NCI-H2081 (cell line): ENCODE measurements around the gene EFCAB7.

Experiments used
- DNase-seq, 2 experiments: peaks; one replicate each; lab custom pipeline; 2025; lab: John Stamatoyannopoulos, UW

EFCAB7 gene

DNA sequence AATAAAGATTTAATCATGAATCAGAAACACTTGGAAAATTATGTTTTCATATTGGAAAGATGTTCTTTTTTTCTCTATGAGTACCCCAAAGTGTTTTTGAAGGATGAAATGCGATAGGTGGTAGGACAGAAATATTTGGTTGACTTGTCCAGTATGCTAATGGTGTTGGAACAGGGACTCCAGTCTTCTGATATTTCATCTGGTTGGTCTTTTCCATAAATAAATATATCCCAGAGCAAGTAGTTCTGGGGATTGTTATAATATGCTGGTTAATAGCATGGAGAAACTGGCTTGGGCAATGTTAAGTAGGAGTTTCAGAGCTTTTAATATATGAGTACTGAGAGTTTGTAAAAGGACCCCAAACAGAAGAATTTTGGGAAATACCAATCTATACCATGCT, 78.6 kb downstream of the EFCAB7 start:
- no peak for DNase-seq

- no peak for DNase-seq
These were observed 79.3 kb downstream of the EFCAB7 start for GRCh38 chr1:63602629-63603028.

DNA sequence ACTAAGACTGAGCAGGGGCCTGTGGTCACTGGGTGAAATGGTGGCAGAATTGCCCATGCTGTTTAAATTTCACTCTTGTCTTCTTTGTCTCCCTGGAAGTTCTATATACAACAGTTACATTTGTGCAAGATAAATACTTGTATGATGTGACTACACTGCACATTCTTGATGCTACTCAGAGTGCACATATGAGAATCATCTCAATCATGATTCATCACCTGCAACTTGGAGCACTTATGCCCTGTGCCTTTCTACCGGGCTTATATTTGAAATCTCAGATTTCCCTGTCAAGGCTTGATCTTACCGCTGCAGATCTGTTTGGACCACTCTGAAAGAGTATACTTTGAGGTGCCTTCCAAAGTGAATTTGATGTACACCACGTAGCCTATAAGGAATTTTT, 80.5 kb downstream of the EFCAB7 start:
- DNase-seq, result no peak

GRCh38 chr1:63607322-63607721, 84.0 kb downstream of the EFCAB7 start:
- no peak for DNase-seq

- DNase-seq, result no peak
These were observed 87.9 kb downstream of the EFCAB7 start for GRCh38 chr1:63611231-63611630.

- DNase-seq, result no peak
These were observed 89.2 kb downstream of the EFCAB7 start for GRCh38 chr1:63612564-63612963.

DNA sequence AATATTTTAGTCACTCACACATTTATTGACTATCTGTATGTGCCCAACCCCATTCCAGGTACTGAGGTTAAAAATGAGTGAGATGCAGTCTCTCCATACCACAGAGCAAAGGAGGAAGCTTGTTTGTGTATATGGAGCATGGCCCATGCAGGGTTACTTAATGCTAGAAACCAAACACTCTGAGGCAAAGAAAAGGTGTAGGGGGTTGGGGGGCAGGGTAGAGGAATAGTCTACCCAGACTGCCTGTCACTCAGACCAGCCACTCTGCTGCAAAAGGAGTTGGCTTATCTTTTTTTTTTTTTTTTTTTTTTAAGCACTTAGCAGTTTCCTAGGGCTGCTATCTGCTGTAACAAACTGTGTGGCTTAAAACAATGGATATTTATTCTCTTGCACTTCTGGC, 89.6 kb downstream of the EFCAB7 start:
- DNase-seq, result no peak

DNA sequence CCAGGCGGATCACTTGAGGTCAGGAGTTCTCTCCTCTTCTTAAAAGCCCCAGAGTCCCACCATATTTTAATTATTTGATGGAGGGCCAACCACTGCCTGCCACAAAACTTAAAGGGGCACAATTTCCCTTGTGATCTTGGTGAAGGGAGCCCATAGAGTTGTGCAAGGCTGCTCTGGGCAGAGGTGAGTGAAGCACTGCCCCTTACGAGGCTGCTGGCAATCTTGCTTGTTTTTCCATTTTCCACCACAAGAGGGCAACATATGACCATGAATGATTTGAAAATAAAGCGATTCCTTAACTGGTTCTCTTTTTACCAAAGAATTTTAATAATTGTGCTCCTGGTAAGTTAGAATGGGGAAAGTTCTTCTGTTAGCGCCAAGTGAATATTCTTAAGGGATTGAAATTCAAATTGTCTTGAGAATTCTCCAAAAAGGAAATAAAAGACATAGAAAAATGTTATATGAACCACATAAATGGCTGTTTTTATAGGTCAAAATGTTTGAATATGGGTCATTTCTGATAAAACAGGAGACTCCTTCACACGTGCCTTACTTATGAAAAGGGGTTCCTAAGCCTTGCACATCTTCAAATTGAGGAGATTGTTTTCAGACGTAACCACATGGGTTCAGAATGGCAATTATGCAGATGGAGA, 92.6 kb downstream of the EFCAB7 start:
- DNase-seq, result peak; percentile 67 to 68

DNA sequence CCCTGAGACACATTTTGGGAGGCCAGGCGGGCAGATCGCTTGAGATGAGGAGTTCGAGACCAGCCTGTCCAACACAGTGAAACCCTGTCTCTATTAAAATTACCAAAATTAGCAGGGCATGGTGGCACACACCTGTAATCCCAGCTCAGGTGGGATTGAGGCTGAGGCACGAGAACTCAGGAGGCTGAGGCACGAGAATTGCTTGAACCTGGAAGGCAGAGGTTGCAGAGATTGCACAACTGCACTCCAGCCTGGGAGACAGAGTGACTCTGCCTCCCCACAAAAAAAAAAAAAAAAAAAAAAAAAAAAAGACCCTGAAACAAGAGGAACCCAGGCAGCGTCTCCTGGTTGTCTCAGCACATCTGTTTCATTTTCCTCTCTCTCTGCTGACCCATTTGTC, 94.1 kb downstream of the EFCAB7 start:
- no peak for DNase-seq

DNA sequence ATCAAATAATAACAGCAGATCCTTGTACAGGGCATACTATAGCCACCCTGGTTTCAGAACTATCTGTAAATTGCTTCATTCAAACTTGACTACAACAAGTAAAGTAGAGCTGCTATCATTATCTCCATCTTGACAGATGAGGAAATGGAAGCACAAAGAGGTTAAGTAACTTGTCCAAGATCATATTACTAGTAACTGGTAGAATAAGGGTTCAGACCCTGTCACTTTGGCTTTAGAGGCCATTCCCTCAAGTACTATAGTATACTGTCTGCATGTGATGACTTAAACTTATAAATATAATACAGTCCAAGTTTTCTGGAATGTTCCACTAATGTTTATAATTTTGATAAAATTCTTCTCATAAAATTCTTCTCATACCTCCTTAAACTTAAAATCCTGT, 94.7 kb downstream of the EFCAB7 start:
- DNase-seq, result no peak

DNA sequence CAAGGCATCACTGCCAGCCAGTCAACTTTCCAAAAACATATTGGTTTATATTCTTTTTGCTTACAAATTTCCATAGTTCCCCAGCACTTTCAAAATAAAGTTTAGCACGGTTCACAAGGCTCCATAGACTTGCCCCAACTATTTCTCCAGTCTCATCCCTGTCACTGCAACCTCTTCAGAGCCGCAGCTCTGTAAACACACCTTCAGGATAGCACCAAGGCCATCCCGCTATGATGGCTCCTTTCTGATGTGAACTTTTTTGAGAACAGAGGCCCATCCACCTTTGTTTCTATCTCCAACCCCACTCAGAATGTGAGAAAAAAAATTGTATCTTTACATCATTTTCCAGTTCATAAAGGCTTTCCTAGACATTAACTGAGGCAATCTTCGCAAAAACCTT, 96.2 kb downstream of the EFCAB7 start:
- DNase-seq, result no peak

DNA sequence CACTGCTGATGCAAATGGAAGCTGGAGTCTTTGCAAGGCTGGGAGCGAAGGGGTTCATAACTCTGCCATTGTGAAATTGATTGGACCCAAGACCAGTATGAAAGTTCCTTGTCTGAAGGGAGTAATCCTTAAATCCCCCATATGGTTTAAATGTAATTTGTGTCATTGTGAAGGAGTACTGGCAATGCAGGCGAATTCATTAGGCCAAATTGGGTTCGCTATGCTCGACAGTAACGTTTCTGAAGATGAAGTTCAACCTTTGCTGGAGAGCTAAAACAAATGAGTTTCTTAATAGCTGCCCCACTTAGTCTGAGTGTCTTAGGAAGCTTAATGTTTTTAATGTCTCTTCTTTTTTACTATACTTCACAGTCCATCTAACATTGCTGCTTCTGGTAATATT, 97.3 kb downstream of the EFCAB7 start:
- no peak for DNase-seq

GRCh38 chr1:63621075-63621474, 97.8 kb downstream of the EFCAB7 start:
- DNase-seq, result no peak

- DNase-seq, result no peak
These were observed 98.4 kb downstream of the EFCAB7 start for GRCh38 chr1:63621698-63622097.
